IPS-15b (cell line): ENCODE data around the gene RAPSN.

Source experiments
- H3K27me3 ChIP-seq: one replicate; pipeline ENCODE4 v1.6.1; 2013; ENCODE audit warnings: low read length; ENCODE audit not compliant: control insufficient read depth, insufficient read depth
- H3K36me3 ChIP-seq: one replicate; pipeline ENCODE4 v1.6.1; 2013; ENCODE audit warnings: low read length; ENCODE audit not compliant: control insufficient read depth, insufficient read depth
- H3K4me1 ChIP-seq: one replicate; pipeline ENCODE4 v1.6.1; 2013; ENCODE audit warnings: mild to moderate bottlenecking, low read length; ENCODE audit not compliant: control insufficient read depth, insufficient read depth
- H3K4me3 ChIP-seq: one replicate; pipeline ENCODE4 v1.5.1; 2013; ENCODE audit warnings: low read depth, low read length
- H3K9ac ChIP-seq: one replicate; pipeline ENCODE4 v1.6.1; 2013; ENCODE audit warnings: low read depth, mild to moderate bottlenecking, low read length
- H3K9me3 ChIP-seq: one replicate; pipeline ENCODE4 v1.6.1; 2013; ENCODE audit warnings: mild to moderate bottlenecking, low read length; ENCODE audit not compliant: control insufficient read depth, insufficient read depth

Gene RAPSN

DNA sequence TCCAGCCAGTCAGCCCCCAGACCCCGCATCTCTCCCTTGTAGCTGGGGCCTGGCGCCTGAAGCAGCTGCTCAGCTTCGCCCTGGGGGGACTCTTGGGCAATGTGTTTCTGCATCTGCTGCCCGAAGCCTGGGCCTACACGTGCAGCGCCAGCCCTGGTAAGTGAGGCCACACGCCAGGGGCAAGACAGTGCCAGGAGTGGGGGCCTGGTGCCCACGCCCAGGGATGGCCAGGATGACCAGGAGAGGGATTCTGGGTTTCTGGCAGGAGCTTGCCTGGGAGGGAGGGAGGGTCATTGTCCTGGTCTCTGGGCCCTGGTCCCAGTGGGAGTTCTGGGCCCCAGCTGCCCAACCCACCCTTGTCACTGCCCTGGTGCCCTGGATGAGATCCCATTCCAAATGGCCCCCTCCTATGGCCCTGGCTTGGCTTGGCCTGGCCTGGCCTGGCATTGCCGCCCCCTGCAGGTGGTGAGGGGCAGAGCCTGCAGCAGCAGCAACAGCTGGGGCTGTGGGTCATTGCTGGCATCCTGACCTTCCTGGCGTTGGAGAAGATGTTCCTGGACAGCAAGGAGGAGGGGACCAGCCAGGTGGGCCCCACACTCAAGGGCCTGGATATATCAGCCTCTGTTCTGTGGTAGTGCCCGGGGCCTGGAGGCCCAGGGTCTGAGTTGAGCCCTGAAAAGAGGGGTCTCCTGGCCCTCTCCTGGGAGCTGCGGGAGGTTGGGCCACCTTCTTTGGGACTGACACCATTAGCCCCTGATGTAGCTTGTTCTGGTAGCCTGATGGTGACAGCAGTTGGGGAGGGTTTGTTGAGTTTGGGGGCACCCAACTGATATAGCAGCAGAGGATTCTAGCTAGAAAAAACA lies 36.8 kb downstream of the RAPSN start:
- Histone ChIP-seq H3K4me1 (peaks cover 7% of the 10 kb centered on the region), H3K9ac (no peak overlapping the region), H3K4me3 (no peak overlapping the region), H3K36me3 (peaks cover 28% of the 10 kb centered on the region), H3K27me3 (no peaks in the 10 kb centered on the region), H3K9me3 (no peaks in the 10 kb centered on the region)

GRCh38 chr11:47410370-47411264 lies 38.3 kb downstream of the RAPSN start:
- Histone ChIP-seq H3K27me3 (no peaks in the 10 kb centered on the region), H3K4me1 (peaks cover 10% of the 10 kb centered on the region), H3K9me3 (no peaks in the 10 kb centered on the region), H3K36me3 (peaks cover 24% of the 10 kb centered on the region), H3K4me3 (no peak overlapping the region), H3K9ac (no peak overlapping the region)

DNA sequence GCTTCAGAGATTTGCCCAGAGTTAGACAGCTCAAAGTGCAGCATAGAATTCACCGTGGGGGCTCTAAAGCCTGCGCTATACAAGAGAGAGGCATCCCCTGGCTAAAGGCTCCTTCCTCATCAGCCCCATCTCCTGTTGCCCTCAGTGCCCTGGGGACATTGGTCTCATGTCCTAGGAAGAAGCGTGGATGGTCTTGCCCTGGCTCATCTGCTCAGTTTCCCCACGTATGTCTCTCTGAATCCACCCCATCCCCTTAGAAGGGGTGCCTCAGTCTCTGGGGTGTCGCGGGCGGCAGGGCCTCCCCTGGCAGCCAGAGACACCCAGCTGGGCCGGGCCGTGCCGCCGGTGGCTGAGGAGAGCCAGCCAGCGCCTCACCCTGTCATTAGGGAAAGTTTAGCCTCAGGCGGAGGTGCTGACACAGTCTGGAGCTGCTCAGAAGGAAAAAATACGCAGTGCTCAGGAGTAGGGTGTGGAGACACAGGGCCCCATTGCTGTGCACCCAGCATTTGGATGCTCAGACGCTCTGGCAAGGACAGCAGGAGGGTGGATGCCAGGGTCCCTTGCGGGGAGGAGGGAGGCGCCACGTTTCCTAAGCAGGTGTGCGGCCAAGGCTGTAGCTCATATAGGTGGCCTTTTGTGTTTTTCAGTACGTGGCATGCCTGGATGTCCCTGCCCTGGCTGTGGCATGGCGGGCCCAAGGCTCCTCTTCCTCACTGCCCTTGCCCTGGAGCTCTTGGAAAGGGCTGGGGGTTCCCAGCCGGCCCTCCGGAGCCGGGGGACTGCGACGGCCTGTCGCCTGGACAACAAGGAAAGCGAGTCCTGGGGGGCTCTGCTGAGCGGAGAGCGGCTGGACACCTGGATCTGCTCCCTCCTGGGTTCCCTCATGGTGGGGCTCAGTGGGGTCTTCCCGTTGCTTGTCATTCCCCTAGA lies 39.2 kb downstream of the RAPSN start:
- Histone ChIP-seq H3K9me3 (no peaks in the 10 kb centered on the region), H3K4me3 (peak overlapping the region; percentile 91), H3K27me3 (no peaks in the 10 kb centered on the region), H3K4me1 (peaks cover 10% of the 10 kb centered on the region), H3K36me3 (peaks cover 19% of the 10 kb centered on the region), H3K9ac (peak overlapping the region; percentile 87)

- H3K36me3 ChIP-seq = peaks cover 12% of the 10 kb centered on the region
- H3K4me3 ChIP-seq = peak overlapping the region; percentile 91
- no peaks in the 10 kb centered on the region for H3K27me3 ChIP-seq
- H3K4me1 ChIP-seq = peaks cover 10% of the 10 kb centered on the region
- H3K9ac ChIP-seq = peak overlapping the region; percentile 87
- no peaks in the 10 kb centered on the region for H3K9me3 ChIP-seq
Observed at GRCh38 chr11:47408598-47409439, 40.1 kb downstream of the RAPSN start.

GRCh38 chr11:47407746-47408590 lies 41.0 kb downstream of the RAPSN start, which contains the start of gene SLC39A13:
TSS of gene SLC39A13 (plus strand) at chr11:47408590. CDS start at chr11:47410095, 1,505 bp downstream.
- Histone ChIP-seq H3K9ac (peak within 1 kb of the TSS; percentile 87), H3K9me3 (no peaks in the 10 kb centered on the region), H3K36me3 (peaks cover 4% of the 10 kb centered on the region), H3K4me1 (peaks cover 10% of the 10 kb centered on the region), H3K4me3 (peak within 1 kb of the TSS; percentile 91), H3K27me3 (no peaks in the 10 kb centered on the region)

- Histone ChIP-seq H3K9ac (peak overlapping the region; percentile 82), H3K9me3 (no peaks in the 10 kb centered on the region), H3K4me3 (peak overlapping the region; percentile 77), H3K4me1 (peaks cover 10% of the 10 kb centered on the region), H3K27me3 (no peaks in the 10 kb centered on the region), H3K36me3 (peaks cover 4% of the 10 kb centered on the region)
Observed at GRCh38 chr11:47406896-47407745, 41.8 kb downstream of the RAPSN start.

- Histone ChIP-seq H3K36me3 (no peaks in the 10 kb centered on the region), H3K4me3 (no peak overlapping the region), H3K27me3 (no peaks in the 10 kb centered on the region), H3K4me1 (peaks cover 19% of the 10 kb centered on the region), H3K9me3 (no peaks in the 10 kb centered on the region), H3K9ac (no peak overlapping the region)
Observed at GRCh38 chr11:47403571-47403970, 45.4 kb downstream of the RAPSN start.

DNA sequence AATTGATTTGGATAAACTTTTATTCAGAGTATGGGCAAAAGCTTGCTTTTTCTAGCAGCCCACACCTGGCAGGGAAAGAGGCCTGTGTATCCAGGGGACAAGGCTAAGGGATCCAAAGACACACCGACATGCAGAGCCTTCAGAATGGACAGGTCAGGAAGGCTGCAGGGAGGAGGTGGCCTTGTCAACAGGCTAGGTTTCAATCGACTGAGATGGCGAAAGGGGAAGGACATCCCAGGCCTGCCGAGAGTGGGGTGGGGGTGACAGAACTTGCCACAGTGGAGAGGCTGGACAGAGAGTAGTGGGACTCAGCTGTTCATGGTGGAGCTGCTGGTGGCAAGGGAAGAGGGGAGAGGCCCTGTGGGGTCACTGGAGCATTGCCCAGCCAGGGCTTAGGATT lies 45.8 kb downstream of the RAPSN start:
- Histone ChIP-seq H3K4me3 (no peak overlapping the region), H3K4me1 (peaks cover 23% of the 10 kb centered on the region), H3K9me3 (no peaks in the 10 kb centered on the region), H3K9ac (no peak overlapping the region), H3K27me3 (no peaks in the 10 kb centered on the region), H3K36me3 (no peaks in the 10 kb centered on the region)

GRCh38 chr11:47400768-47401279 lies 48.1 kb downstream of the RAPSN start:
- no peak overlapping the region for H3K9ac ChIP-seq
- H3K4me3 ChIP-seq = peak overlapping the region; percentile 74

More at GRCh38 chr11:47400768-47401279, 48.1 kb downstream of the RAPSN start:
- Histone ChIP-seq H3K27me3 (no peaks in the 10 kb centered on the region), H3K4me1 (peaks cover 19% of the 10 kb centered on the region), H3K9me3 (no peaks in the 10 kb centered on the region), H3K36me3 (no peaks in the 10 kb centered on the region)
